Activated CD4-positive, alpha-beta memory T cell treated with anti-CD3 and anti-CD28 coated beads for 36 hours (primary cell): ENCODE measurements around the gene GRIK3. TPM values are rescaled to one million over a fixed set of nuclear protein-coding genes. Genes with fewer than 3 reads are reported as not detected.

Experiments used
- CTCF ChIA-PET: fragments of 350-600 bp; sonication (Branson Sonifier 250); formaldehyde crosslinking; loops from one replicate; lab custom pipeline; 2021; ENCODE audit warnings: antibody characterized with exemption, inconsistent platforms; lab: Charles Lee
- POLR2A ChIA-PET: fragments of 350-600 bp; sonication (Branson Sonifier 250); formaldehyde crosslinking; loops from one replicate; lab custom pipeline; 2021; ENCODE audit warnings: antibody characterized with exemption; lab: Charles Lee
- DNase-seq: peaks from one replicate; pipeline ENCODE4 v3.0.0-alpha.2; 2020
- H3K27ac Mint-ChIP-seq: one replicate; pipeline ENCODE4 v1.8.0; 2021; ENCODE audit warnings: mixed read lengths
- H3K27me3 Mint-ChIP-seq: one replicate; pipeline ENCODE4 v1.8.0; 2021; ENCODE audit warnings: mixed read lengths
- H3K36me3 Mint-ChIP-seq: one replicate; pipeline ENCODE4 v1.8.0; 2021; ENCODE audit warnings: mixed read lengths
- H3K4me1 Mint-ChIP-seq: one replicate; pipeline ENCODE4 v1.8.0; 2021; ENCODE audit warnings: low read depth, mixed read lengths
- H3K4me3 Mint-ChIP-seq: one replicate; pipeline ENCODE4 v1.8.0; 2021; ENCODE audit warnings: mild to moderate bottlenecking, mixed read lengths
- H3K9me3 Mint-ChIP-seq: one replicate; pipeline ENCODE4 v1.8.0; 2021; ENCODE audit warnings: mixed read lengths
- intact Hi-C: fragments of 100-400 bp; cut with micrococcal nuclease; formaldehyde crosslinking; loops from one replicate; pipeline ENCODE4 v1.15.1; 2023
- total RNA-seq, 2 experiments: library from RNA; stranded (reverse); gene quantifications; one replicate each; pipeline ENCODE4 v1.2.3, GENCODE V29; 2021

GRIK3 gene
- total RNA-seq, 2 experiments from 2014 or later = not detected

DNA sequence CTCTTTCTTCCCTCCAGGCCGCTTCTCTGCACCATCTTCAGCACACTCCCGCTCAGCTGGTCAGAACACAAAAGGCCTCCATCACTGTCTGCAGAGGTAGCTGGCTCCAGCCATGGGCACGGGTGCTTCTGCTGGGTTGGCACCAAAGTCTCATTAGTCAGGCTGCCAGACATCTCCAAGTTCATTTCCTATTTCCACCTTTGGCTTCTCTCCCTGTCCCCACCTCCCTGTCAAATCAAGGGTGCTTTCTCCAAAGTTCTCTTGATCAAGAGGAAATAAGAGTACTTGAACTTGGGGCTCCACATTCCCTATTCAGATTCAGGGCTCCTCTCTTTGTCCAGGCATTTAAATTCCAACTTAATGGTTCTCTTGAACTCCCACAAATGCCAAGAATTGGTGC lies 33.9 kb upstream of the GRIK3 start:
- DNase-seq = no peak
- Mint-ChIP-seq H3K4me1 (no peaks in the 10 kb centered on the region), H3K36me3 (no peaks in the 10 kb centered on the region), H3K9me3 (no peaks in the 10 kb centered on the region), H3K4me3 (no peak overlapping the region), H3K27me3 (peaks cover 15% of the 10 kb centered on the region), H3K27ac (no peak overlapping the region)
- ChIA-PET POLR2A (no interaction called here), CTCF (no interaction called here)
- intact Hi-C loops = no loop called here

DNA sequence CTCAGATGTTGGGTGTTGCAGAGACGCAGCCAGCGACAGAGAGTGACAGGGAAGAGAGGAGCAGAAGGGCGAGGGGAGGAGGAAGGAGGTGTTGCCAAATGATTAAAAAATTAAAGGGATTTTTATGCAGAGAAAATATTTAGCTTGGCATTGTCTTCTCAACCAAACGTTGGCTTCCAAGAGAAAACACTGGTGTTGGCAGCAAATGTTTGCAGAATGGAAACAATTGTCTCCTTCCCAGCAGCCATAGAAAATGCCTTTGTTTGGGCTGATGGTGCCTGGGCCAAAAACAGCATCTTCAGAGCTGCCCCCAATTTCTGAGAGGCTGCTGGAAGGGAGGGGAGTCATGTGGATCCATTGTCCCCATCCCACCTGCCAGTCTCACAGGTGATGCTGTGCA lies 29.7 kb upstream of the GRIK3 start:
- H3K27ac Mint-ChIP-seq = no peak overlapping the region
- H3K36me3 Mint-ChIP-seq = no peaks in the 10 kb centered on the region
- H3K9me3 Mint-ChIP-seq = no peaks in the 10 kb centered on the region
- H3K4me3 Mint-ChIP-seq = no peak overlapping the region
- peaks cover 9% of the 10 kb centered on the region for H3K27me3 Mint-ChIP-seq
- intact Hi-C loops = no loop called here
- CTCF ChIA-PET = no interaction called here
- H3K4me1 Mint-ChIP-seq = no peaks in the 10 kb centered on the region
- DNase-seq = no peak
- POLR2A ChIA-PET = no interaction called here

DNA sequence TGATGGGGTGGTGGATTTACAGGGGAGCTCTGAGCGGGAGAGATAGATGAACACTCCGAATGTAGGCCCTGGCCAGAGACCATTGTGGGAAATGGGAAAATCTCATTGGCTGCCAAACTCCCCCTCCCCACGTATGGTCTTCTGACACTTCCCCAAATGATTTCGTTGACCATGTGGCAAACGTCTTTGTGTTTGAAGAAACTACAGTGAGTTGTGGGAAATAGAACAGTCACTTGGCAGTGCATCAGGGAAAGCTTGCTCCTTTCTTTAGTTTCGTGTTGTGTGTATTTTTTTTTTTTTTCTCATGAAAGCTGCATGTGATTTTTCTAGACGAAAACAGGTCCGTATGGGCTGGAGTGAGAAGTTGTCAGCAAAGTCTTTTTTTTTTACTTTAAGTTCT lies 25.0 kb upstream of the GRIK3 start:
- no peaks in the 10 kb centered on the region for H3K36me3 Mint-ChIP-seq
- ChIA-PET CTCF (no interaction called here), POLR2A (no interaction called here)
- no peak overlapping the region for H3K27ac Mint-ChIP-seq
- H3K4me3 Mint-ChIP-seq = no peak overlapping the region
- no peaks in the 10 kb centered on the region for H3K27me3 Mint-ChIP-seq
- intact Hi-C loops = no loop called here
- H3K4me1 Mint-ChIP-seq = no peaks in the 10 kb centered on the region
- no peak for DNase-seq
- no peaks in the 10 kb centered on the region for H3K9me3 Mint-ChIP-seq

DNA sequence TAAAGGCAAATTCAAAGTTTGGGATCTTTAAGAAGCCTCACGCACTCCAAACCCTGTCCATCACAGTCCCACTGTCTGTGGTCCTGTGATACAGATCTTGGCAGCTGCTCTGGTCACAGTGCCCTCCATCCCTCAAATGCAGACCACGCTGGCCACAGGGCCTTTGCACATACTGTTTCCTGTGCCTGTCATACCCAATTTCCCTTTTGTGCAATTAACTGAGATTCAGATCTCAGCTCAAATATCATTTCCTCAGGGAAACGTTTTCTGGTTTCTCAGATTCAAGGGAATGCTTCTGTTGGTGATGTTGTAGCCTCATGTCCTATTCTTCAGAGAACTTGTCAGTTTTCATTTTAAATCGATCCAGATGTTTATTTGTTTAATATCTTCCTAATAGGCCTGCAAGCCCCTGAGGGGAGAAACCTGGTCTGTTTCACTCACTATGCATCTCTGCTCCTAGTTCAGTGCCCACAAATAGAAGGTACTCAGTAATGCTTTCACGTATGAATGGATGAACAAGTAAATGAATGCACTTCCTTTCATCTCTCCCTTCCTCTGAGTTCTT lies 24.2 kb upstream of the GRIK3 start:
- POLR2A ChIA-PET = no interaction called here
- CTCF ChIA-PET = interaction anchor here (0.6 kb wide), 1 partner anchor 308 kb away, joined by 3 read pairs; no protein-coding TSS in a partner anchor
- Mint-ChIP-seq H3K4me1 (no peaks in the 10 kb centered on the region), H3K4me3 (no peak overlapping the region), H3K9me3 (no peaks in the 10 kb centered on the region), H3K36me3 (no peaks in the 10 kb centered on the region), H3K27me3 (no peaks in the 10 kb centered on the region), H3K27ac (no peak overlapping the region)
- intact Hi-C loops = no loop called here
- no peak for DNase-seq

DNA sequence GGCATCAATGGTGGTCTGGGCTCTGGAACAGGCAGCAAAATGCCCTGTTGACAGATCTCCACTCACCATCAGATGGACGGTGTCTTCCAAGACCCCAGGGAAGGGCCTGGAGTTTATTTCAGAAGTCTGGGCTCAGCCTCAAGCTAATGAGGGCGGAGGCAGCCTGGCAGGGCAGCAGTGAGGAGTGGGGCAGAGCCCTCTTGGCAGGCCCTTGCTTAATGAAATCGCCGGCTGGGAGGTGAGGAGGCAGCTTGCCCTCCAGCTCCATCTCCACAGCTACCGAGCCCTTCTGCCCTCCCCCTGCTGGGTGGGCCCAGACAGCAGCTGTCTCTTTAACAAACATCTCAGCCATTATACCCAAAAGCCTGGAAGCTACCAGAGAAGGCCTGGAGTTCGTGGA lies 22.0 kb upstream of the GRIK3 start:
- ChIA-PET POLR2A (no interaction called here), CTCF (no interaction called here)
- Mint-ChIP-seq H3K4me1 (no peaks in the 10 kb centered on the region), H3K9me3 (no peaks in the 10 kb centered on the region), H3K36me3 (no peaks in the 10 kb centered on the region), H3K4me3 (no peak overlapping the region), H3K27me3 (no peaks in the 10 kb centered on the region), H3K27ac (no peak overlapping the region)
- intact Hi-C loops = no loop called here
- DNase-seq = no peak

DNA sequence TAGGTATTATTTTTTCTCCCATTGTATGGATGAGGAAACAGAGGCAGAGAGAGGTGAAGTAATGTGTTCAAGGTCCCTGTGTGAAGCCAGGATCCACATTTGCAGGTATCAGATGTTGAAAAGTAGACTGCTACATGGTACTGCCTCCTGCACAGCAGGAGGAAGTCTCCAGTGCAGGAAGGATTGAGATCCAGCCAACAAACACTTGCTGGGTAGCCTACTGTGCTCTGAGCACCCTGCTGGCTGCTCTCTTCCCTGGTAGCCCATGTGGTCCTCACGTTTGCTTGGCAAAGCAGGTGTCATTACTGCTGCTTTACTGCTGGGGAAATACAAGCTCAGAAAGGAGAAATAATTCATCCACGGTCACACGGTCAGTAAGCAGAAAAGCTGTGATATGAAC lies 21.3 kb upstream of the GRIK3 start:
- H3K4me1 Mint-ChIP-seq = no peaks in the 10 kb centered on the region

DNA sequence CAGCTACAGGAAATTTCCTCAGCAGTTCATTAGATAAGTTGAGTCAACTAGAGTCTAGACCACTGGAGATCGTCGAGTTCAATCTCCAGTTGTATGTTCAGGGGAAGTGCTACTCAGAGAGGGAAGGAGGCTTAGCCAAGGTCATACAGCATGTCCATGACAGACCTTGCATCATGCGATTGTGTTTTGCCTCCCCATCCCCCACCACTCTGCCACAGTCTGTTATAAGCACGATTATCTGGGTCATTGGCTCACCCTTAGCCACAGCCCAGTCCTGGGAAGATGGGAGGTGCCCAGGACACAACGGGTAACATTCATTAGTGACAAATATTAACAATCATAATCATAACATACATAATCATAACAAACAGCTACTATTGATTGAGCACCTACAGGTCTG lies 18.9 kb upstream of the GRIK3 start:
- no peaks in the 10 kb centered on the region for H3K36me3 Mint-ChIP-seq
- H3K27ac Mint-ChIP-seq = no peak overlapping the region
- H3K4me3 Mint-ChIP-seq = no peak overlapping the region
- DNase-seq = no peak
- H3K9me3 Mint-ChIP-seq = no peaks in the 10 kb centered on the region
- H3K4me1 Mint-ChIP-seq = no peaks in the 10 kb centered on the region
- intact Hi-C loops = no loop called here
- CTCF ChIA-PET = no interaction called here
- POLR2A ChIA-PET = no interaction called here
- H3K27me3 Mint-ChIP-seq = no peaks in the 10 kb centered on the region

More for the DNA sequence above, 21.3 kb upstream of the GRIK3 start:
- Mint-ChIP-seq H3K27ac (no peak overlapping the region), H3K4me3 (no peak overlapping the region), H3K36me3 (no peaks in the 10 kb centered on the region), H3K9me3 (no peaks in the 10 kb centered on the region), H3K27me3 (no peaks in the 10 kb centered on the region)
- ChIA-PET CTCF (no interaction called here), POLR2A (no interaction called here)
- DNase-seq = no peak
- intact Hi-C loops = no loop called here

DNA sequence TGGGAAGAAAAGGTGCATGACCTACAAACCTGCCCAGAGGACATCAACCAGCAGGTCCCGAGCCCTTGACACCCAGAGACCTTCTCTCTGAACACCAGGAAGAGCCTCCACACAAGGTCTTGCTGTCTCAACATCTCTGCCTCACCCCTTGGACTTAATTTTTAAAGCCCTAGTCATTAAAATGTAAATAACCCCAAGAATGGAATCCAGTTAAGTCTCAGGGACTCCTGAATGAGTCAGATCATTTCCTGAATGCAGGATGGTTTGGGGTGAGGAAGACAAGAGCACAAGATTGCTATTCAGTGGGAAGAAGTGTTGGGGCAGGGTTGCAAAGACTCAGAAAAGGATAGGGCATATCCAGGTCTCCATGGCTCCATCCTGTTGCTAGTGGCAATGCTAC lies 17.8 kb upstream of the GRIK3 start:
- DNase-seq = no peak
- ChIA-PET POLR2A (no interaction called here), CTCF (no interaction called here)
- Mint-ChIP-seq H3K27ac (no peak overlapping the region), H3K4me1 (no peaks in the 10 kb centered on the region), H3K27me3 (peaks cover 1% of the 10 kb centered on the region), H3K4me3 (no peak overlapping the region), H3K9me3 (no peaks in the 10 kb centered on the region), H3K36me3 (no peaks in the 10 kb centered on the region)
- intact Hi-C loops = no loop called here

DNA sequence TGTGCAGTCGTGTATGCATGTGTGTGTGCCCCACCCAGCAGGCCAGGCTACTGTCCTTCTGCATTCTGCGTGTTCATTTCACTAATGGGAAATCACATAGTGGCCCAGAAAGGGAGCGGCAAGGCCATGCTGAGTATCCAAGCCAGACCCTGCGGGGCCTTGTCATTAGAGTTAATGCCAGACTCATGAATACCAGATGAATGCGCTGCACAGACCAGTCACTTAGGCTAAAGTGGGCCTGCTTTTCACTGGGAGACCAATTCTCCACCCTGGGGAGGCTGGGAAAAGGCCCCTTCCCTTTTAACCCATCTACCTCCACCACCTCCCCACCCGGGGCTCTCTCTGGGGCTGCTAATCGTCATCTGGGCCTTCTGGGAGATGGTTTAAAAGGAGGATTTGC lies 17.0 kb upstream of the GRIK3 start:
- Mint-ChIP-seq H3K4me1 (no peaks in the 10 kb centered on the region), H3K36me3 (no peaks in the 10 kb centered on the region), H3K4me3 (no peak overlapping the region), H3K9me3 (no peaks in the 10 kb centered on the region), H3K27ac (no peak overlapping the region), H3K27me3 (peaks cover 3% of the 10 kb centered on the region)
- ChIA-PET CTCF (no interaction called here), POLR2A (no interaction called here)
- DNase-seq = no peak
- intact Hi-C loops = no loop called here

DNA sequence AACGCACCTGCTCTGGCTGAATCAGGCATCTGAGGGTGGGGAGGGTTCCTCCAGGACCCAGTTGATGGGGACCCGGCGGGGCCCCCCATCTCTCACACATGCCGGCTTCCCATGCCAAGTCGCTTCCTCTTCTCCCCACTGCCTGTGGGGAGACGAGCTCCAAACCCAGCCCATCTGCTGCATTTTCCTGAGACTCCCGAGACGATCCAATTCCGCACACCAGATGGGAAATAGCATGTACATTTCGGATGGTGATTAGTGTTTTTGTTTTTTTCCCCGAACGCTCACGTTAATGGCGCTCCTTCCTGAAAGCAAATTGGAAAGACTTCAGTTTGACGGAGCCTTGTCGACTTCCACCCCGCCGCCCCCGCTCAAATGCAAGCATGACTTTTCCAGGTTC lies 13.2 kb upstream of the GRIK3 start:
- no peak overlapping the region for H3K4me3 Mint-ChIP-seq
- no peak overlapping the region for H3K27ac Mint-ChIP-seq
- peaks cover 15% of the 10 kb centered on the region for H3K27me3 Mint-ChIP-seq
- DNase-seq = no peak
- intact Hi-C loops = no loop called here
- ChIA-PET POLR2A (no interaction called here), CTCF (no interaction called here)
- no peaks in the 10 kb centered on the region for H3K36me3 Mint-ChIP-seq
- H3K9me3 Mint-ChIP-seq = no peaks in the 10 kb centered on the region
- no peaks in the 10 kb centered on the region for H3K4me1 Mint-ChIP-seq

DNA sequence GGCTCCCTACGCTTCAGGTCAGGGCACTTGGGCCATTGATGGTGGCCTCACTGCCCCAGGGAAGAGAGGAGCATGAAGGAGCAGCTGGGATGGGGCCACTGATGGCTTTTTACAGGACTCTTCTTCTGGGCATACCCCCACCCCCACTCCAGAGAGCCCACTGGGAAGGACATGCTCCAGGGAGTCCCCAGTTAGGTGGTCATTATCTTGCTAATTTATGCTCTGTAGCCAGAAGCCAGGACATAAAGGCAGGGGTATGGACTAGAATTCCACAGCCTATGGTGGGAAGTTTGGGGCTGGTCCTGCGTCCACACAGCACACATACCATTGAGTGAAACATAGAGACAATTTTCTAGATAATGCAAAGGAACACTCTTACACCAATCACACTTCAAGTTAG lies 8.8 kb upstream of the GRIK3 start:
- no peaks in the 10 kb centered on the region for H3K4me1 Mint-ChIP-seq
- intact Hi-C loops = no loop called here
- no peak for DNase-seq
- no peaks in the 10 kb centered on the region for H3K9me3 Mint-ChIP-seq
- H3K27ac Mint-ChIP-seq = no peak overlapping the region
- H3K4me3 Mint-ChIP-seq = no peak overlapping the region
- no peaks in the 10 kb centered on the region for H3K36me3 Mint-ChIP-seq
- peaks cover 49% of the 10 kb centered on the region for H3K27me3 Mint-ChIP-seq
- CTCF ChIA-PET = no interaction called here
- POLR2A ChIA-PET = no interaction called here

DNA sequence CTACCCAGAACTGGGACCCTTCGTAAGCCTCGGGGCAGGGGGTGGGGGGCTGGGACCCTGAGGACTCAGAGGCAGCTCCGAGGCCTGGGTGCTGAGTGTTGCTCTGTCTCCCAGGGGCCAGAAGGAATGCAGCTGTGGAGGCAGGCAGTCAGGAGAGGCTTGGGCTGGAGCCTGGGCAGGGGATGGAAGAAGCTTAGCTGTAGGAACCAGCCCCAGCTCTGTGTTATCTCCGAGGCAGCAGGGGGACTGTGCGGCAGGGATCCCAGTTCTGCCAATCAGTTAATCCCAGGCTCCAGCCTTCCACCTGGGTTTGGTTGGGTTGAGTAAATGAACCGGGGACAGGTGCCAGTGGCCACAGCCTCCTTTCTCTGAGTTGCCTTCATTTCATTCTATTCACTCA lies 8.2 kb upstream of the GRIK3 start:
- intact Hi-C loops = no loop called here
- CTCF ChIA-PET = no interaction called here

DNA sequence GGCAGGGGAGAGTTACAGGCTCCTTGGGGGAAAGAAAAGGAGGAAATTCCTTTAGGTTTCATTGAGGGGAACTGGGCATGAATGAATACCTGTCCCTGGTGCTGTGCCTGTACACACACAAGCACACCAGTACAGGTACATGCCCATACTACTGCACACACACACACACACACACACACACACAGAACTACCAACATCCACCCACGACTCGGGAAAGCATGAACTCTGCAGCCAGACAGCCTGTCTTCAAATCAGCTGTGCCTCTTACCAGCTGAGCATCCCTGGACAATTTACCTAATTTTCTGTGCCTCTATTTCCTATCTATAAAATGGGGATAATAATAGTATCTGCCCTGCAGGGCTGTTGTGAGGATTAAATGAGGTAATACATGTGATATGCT lies 7.2 kb upstream of the GRIK3 start:
- DNase-seq = no peak
- Mint-ChIP-seq H3K4me1 (no peaks in the 10 kb centered on the region), H3K4me3 (no peak overlapping the region), H3K27me3 (peaks cover 52% of the 10 kb centered on the region), H3K36me3 (no peaks in the 10 kb centered on the region), H3K9me3 (no peaks in the 10 kb centered on the region), H3K27ac (no peak overlapping the region)
- POLR2A ChIA-PET = no interaction called here
- CTCF ChIA-PET = no interaction called here
- intact Hi-C loops = no loop called here

More for the DNA sequence above, 8.2 kb upstream of the GRIK3 start:
- Mint-ChIP-seq H3K9me3 (no peaks in the 10 kb centered on the region), H3K4me1 (no peaks in the 10 kb centered on the region), H3K27ac (no peak overlapping the region), H3K36me3 (no peaks in the 10 kb centered on the region), H3K4me3 (no peak overlapping the region), H3K27me3 (peaks cover 49% of the 10 kb centered on the region)
- POLR2A ChIA-PET = no interaction called here
- DNase-seq = no peak
